HUES64 (cell line): Measurements from ENCODE around the gene FKBP6.
"Not testable (repeated sequence)": the region's sequence is repeated elsewhere in the genome, so short reads cannot be mapped to it uniquely, and the experiment has no call there.

ENCODE experiments used
- H3K27ac ChIP-seq: 2 replicates; pipeline ENCODE4 v1.7.0; 2013; ENCODE audit warnings: low read depth, low read length, inconsistent platforms
- H3K27me3 ChIP-seq: 2 replicates; pipeline ENCODE4 v1.6.1; 2013; ENCODE audit warnings: mild to moderate bottlenecking, low read length; ENCODE audit not compliant: insufficient read depth
- H3K36me3 ChIP-seq: 2 replicates; pipeline ENCODE4 v1.6.1; 2013; ENCODE audit warnings: mild to moderate bottlenecking, low read length; ENCODE audit not compliant: insufficient read depth
- H3K4me1 ChIP-seq: 2 replicates; pipeline ENCODE4 v1.6.1; 2013; ENCODE audit warnings: mild to moderate bottlenecking, low read length, moderate library complexity; ENCODE audit not compliant: insufficient read depth
- H3K4me3 ChIP-seq: 2 replicates; pipeline ENCODE4 v1.5.1; 2013; ENCODE audit warnings: mild to moderate bottlenecking, low read length, moderate library complexity
- H3K9ac ChIP-seq: 2 replicates; pipeline ENCODE4 v1.6.1; 2013; ENCODE audit warnings: mild to moderate bottlenecking, low read depth, low read length
- H3K9me3 ChIP-seq: 2 replicates; pipeline ENCODE4 v1.6.1; 2013; ENCODE audit warnings: low read depth, low read length; ENCODE audit not compliant: insufficient read depth
- WGBS: fragments of 150-250, 120-280 bp; methylation state at CpG from one replicate; pipeline ENCODE4 v1.1.7; 2013; ENCODE audit warnings: missing lambda C conversion rate; 5-methylcytosine and 5-hydroxymethylcytosine counted together

The FKBP6 gene

GRCh38 chr7:73325424-73325823, 2.5 kb upstream of the FKBP6 start:
- H3K27ac ChIP-seq, H3K9me3 ChIP-seq, H3K4me3 ChIP-seq, H3K9ac ChIP-seq, H3K27me3 ChIP-seq, H3K4me1 ChIP-seq, H3K36me3 ChIP-seq: not testable (repeated sequence)
- 86% methylated on average over 5 of the region's 6 CpGs for WGBS

GRCh38 chr7:73327449-73327848, 512 bp upstream of the FKBP6 start:
- not testable (repeated sequence) for H3K4me3 ChIP-seq, H3K27ac ChIP-seq, H3K27me3 ChIP-seq, H3K4me1 ChIP-seq, H3K9me3 ChIP-seq, H3K9ac ChIP-seq, H3K36me3 ChIP-seq
- WGBS, result 94% methylated on average over 10 of the region's 13 CpGs

- Histone ChIP-seq H3K27me3 (no peaks in the 10 kb centered on the region), H3K9ac (no peak overlapping the region), H3K4me3 (no peak overlapping the region), H3K27ac (no peak overlapping the region), H3K36me3 (no peaks in the 10 kb centered on the region), H3K4me1 (peaks cover 9% of the 10 kb centered on the region; the same call in 1 of the 2 replicates), H3K9me3 (no peaks in the 10 kb centered on the region)
- 95% methylated on average over 10 of the region's 10 CpGs for WGBS
Observed at GRCh38 chr7:73328696-73329095, 735 bp downstream of the FKBP6 start.

GRCh38 chr7:73329861-73330581, 2.1 kb downstream of the FKBP6 start:
- Histone ChIP-seq H3K27ac (no peak overlapping the region), H3K9ac (no peak overlapping the region), H3K36me3 (no peaks in the 10 kb centered on the region), H3K27me3 (no peaks in the 10 kb centered on the region), H3K4me3 (no peak overlapping the region), H3K9me3 (no peaks in the 10 kb centered on the region), H3K4me1 (peaks cover 9% of the 10 kb centered on the region; the same call in 1 of the 2 replicates)
- 82% methylated on average over 11 of the region's 11 CpGs for WGBS

GRCh38 chr7:73330772-73331171, 2.8 kb downstream of the FKBP6 start:
- Histone ChIP-seq H3K27ac (no peak overlapping the region), H3K9ac (no peak overlapping the region), H3K4me3 (no peak overlapping the region), H3K27me3 (no peaks in the 10 kb centered on the region), H3K36me3 (no peaks in the 10 kb centered on the region), H3K9me3 (no peaks in the 10 kb centered on the region), H3K4me1 (peaks cover 9% of the 10 kb centered on the region; the same call in 1 of the 2 replicates)
- WGBS, result 62% methylated on average over 6 of the region's 6 CpGs

GRCh38 chr7:73332447-73332846, 4.5 kb downstream of the FKBP6 start:
- Histone ChIP-seq H3K9ac (no peak overlapping the region), H3K4me1 (peaks cover 9% of the 10 kb centered on the region; the same call in 1 of the 2 replicates), H3K4me3 (no peak overlapping the region), H3K27me3 (no peaks in the 10 kb centered on the region), H3K27ac (no peak overlapping the region), H3K36me3 (no peaks in the 10 kb centered on the region), H3K9me3 (no peaks in the 10 kb centered on the region)
- 88% methylated on average over 5 of the region's 6 CpGs for WGBS

- no peak overlapping the region for H3K4me3 ChIP-seq
- no peak overlapping the region for H3K27ac ChIP-seq
- WGBS, result 93% methylated on average over 8 of the region's 10 CpGs
- H3K36me3 ChIP-seq, result no peaks in the 10 kb centered on the region
- H3K27me3 ChIP-seq, result no peaks in the 10 kb centered on the region
- H3K4me1 ChIP-seq, result peaks cover 12% of the 10 kb centered on the region
- no peak overlapping the region for H3K9ac ChIP-seq
- H3K9me3 ChIP-seq, result no peaks in the 10 kb centered on the region
Observed at GRCh38 chr7:73338321-73338720, 10.4 kb downstream of the FKBP6 start.

GRCh38 chr7:73340514-73340913, 12.6 kb downstream of the FKBP6 start:
- Histone ChIP-seq H3K9ac (no peak overlapping the region), H3K27me3 (no peaks in the 10 kb centered on the region), H3K9me3 (no peaks in the 10 kb centered on the region), H3K4me3 (no peak overlapping the region), H3K4me1 (peaks cover 12% of the 10 kb centered on the region), H3K36me3 (no peaks in the 10 kb centered on the region), H3K27ac (no peak overlapping the region)
- WGBS, result 76% methylated on average over 7 of the region's 7 CpGs

GRCh38 chr7:73341877-73342276, 13.9 kb downstream of the FKBP6 start:
- Histone ChIP-seq H3K27me3 (no peaks in the 10 kb centered on the region), H3K4me1 (peaks cover 12% of the 10 kb centered on the region), H3K9me3 (no peaks in the 10 kb centered on the region), H3K4me3 (no peak overlapping the region), H3K9ac (no peak overlapping the region), H3K36me3 (no peaks in the 10 kb centered on the region), H3K27ac (no peak overlapping the region)
- 80% methylated on average over 7 of the region's 8 CpGs for WGBS

GRCh38 chr7:73342645-73343044, 14.7 kb downstream of the FKBP6 start:
- no peaks in the 10 kb centered on the region for H3K27me3 ChIP-seq

GRCh38 chr7:73343671-73344380, 15.9 kb downstream of the FKBP6 start:
- H3K27ac ChIP-seq, result no peak overlapping the region
- no peak overlapping the region for H3K9ac ChIP-seq
- WGBS, result 89% methylated on average over 7 of the region's 7 CpGs
- H3K9me3 ChIP-seq, result no peaks in the 10 kb centered on the region
- H3K4me1 ChIP-seq, result peaks cover 12% of the 10 kb centered on the region
- H3K36me3 ChIP-seq, result no peaks in the 10 kb centered on the region
- H3K27me3 ChIP-seq, result no peaks in the 10 kb centered on the region
- no peak overlapping the region for H3K4me3 ChIP-seq

More at GRCh38 chr7:73342645-73343044, 14.7 kb downstream of the FKBP6 start:
- Histone ChIP-seq H3K4me1 (peaks cover 12% of the 10 kb centered on the region), H3K4me3 (no peak overlapping the region), H3K9ac (no peak overlapping the region), H3K27ac (no peak overlapping the region), H3K9me3 (no peaks in the 10 kb centered on the region), H3K36me3 (no peaks in the 10 kb centered on the region)
- WGBS, result 68% methylated on average over 8 of the region's 8 CpGs
